ENCODE data around the gene CYTL1.

GRCh38 chr4:5039800-5040199, 20.5 kb upstream of the CYTL1 start:
- TF ChIP-seq CTCF (IDR thresholded peaks at IDR 0.05) (no peak), POLR2A (IDR thresholded peaks at IDR 0.05) (no peak)

Data from adrenal gland (tissue), 5 donors.